WTC11 (cell line): Measurements from ENCODE around the gene EXOC3L2.

Source experiments
- ATF1 ChIP-seq: sonication (generic); formaldehyde crosslinking; IDR thresholded peaks from 2 replicates; pipeline ENCODE4 v1.8.1; 2023; ENCODE audit warnings: mild to moderate bottlenecking, moderate library complexity, missing genetic modification reagents
- E2F1 ChIP-seq: sonication (generic); formaldehyde crosslinking; IDR thresholded peaks from 2 replicates; pipeline ENCODE4 v1.8.0; 2022; ENCODE audit warnings: mild to moderate bottlenecking, missing genetic modification reagents
- FOXK1 ChIP-seq: sonication (generic); formaldehyde crosslinking; IDR thresholded peaks from 2 replicates; pipeline ENCODE4 v1.8.0; 2022; ENCODE audit warnings: mild to moderate bottlenecking, moderate library complexity, missing genetic modification reagents
- GRHL2 ChIP-seq: fragments of 250-450 bp; sonication (Bioruptor Pico); IDR thresholded peaks from 2 replicates; pipeline ENCODE4 v1.8.0; 2022; ENCODE audit warnings: mild to moderate bottlenecking, moderate library complexity; ENCODE audit not compliant: insufficient replicate concordance, severe bottlenecking
- NR3C1 ChIP-seq: sonication (generic); formaldehyde crosslinking; conservative IDR thresholded peaks from 2 replicates; pipeline ENCODE4 v1.8.1; 2023; ENCODE audit warnings: low read depth, mild to moderate bottlenecking, missing genetic modification reagents
- STAT6 ChIP-seq: sonication (generic); formaldehyde crosslinking; conservative IDR thresholded peaks from 2 replicates; pipeline ENCODE4 v1.8.1; 2023; ENCODE audit warnings: mild to moderate bottlenecking, low read depth, missing genetic modification reagents, moderate library complexity
- TCF7 ChIP-seq: sonication (generic); formaldehyde crosslinking; IDR thresholded peaks from 2 replicates; pipeline ENCODE4 v1.8.0; 2022; ENCODE audit warnings: mild to moderate bottlenecking, low read depth, missing genetic modification reagents, moderate library complexity
- ZNF138 ChIP-seq: sonication (generic); formaldehyde crosslinking; conservative IDR thresholded peaks from 2 replicates; pipeline ENCODE4 v1.8.1; 2022; ENCODE audit warnings: mild to moderate bottlenecking, moderate library complexity, missing genetic modification reagents
- ZNF263 ChIP-seq: sonication (generic); formaldehyde crosslinking; IDR thresholded peaks from 2 replicates; pipeline ENCODE4 v1.8.1; 2022; ENCODE audit warnings: low read depth, mild to moderate bottlenecking, moderate library complexity, missing genetic modification reagents
- TF ChIP-seq, protein P1 (sequence below): sonication (generic); formaldehyde crosslinking; IDR thresholded peaks from 2 replicates; pipeline ENCODE4 v1.8.1; 2022; ENCODE audit warnings: low read depth, mild to moderate bottlenecking, moderate library complexity, missing genetic modification reagents, borderline replicate concordance
- TF ChIP-seq, protein P2 (sequence below): fragments of 200-600 bp; IDR thresholded peaks from 2 replicates; pipeline ENCODE4 v1.8.0; 2022; ENCODE audit warnings: antibody characterized with exemption
- TF ChIP-seq, protein P3 (sequence below): sonication (generic); formaldehyde crosslinking; conservative IDR thresholded peaks from 2 replicates; pipeline ENCODE4 v1.8.1; 2022; ENCODE audit warnings: mild to moderate bottlenecking, missing genetic modification reagents
- TF ChIP-seq, protein P4 (sequence below): sonication (generic); formaldehyde crosslinking; IDR thresholded peaks from 2 replicates; pipeline ENCODE4 v1.8.0; 2022; ENCODE audit warnings: missing genetic modification reagents
- TF ChIP-seq, protein P5 (sequence below): sonication (generic); formaldehyde crosslinking; IDR thresholded peaks from 2 replicates; pipeline ENCODE4 v1.8.1; 2023; ENCODE audit warnings: mild to moderate bottlenecking, missing genetic modification reagents, moderate library complexity

- TF ChIP-seq ATF1 (CRISPR knock-in tag) (no peak), E2F1 (CRISPR knock-in tag) (no peak), FOXK1 (CRISPR knock-in tag) (no peak), ZNF138 (CRISPR knock-in tag) (no peak), STAT6 (CRISPR knock-in tag) (no peak), GRHL2 (no peak), ZNF263 (no peak), NR3C1 (CRISPR knock-in tag) (no peak), TCF7 (CRISPR knock-in tag) (no peak)
- TF ChIP-seq, protein P1, sequence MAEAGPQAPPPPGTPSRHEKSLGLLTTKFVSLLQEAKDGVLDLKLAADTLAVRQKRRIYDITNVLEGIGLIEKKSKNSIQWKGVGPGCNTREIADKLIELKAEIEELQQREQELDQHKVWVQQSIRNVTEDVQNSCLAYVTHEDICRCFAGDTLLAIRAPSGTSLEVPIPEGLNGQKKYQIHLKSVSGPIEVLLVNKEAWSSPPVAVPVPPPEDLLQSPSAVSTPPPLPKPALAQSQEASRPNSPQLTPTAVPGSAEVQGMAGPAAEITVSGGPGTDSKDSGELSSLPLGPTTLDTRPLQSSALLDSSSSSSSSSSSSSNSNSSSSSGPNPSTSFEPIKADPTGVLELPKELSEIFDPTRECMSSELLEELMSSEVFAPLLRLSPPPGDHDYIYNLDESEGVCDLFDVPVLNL (CRISPR knock-in tag): no peak
- TF ChIP-seq, protein P2, sequence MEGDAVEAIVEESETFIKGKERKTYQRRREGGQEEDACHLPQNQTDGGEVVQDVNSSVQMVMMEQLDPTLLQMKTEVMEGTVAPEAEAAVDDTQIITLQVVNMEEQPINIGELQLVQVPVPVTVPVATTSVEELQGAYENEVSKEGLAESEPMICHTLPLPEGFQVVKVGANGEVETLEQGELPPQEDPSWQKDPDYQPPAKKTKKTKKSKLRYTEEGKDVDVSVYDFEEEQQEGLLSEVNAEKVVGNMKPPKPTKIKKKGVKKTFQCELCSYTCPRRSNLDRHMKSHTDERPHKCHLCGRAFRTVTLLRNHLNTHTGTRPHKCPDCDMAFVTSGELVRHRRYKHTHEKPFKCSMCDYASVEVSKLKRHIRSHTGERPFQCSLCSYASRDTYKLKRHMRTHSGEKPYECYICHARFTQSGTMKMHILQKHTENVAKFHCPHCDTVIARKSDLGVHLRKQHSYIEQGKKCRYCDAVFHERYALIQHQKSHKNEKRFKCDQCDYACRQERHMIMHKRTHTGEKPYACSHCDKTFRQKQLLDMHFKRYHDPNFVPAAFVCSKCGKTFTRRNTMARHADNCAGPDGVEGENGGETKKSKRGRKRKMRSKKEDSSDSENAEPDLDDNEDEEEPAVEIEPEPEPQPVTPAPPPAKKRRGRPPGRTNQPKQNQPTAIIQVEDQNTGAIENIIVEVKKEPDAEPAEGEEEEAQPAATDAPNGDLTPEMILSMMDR: no peak
- TF ChIP-seq, protein P3, sequence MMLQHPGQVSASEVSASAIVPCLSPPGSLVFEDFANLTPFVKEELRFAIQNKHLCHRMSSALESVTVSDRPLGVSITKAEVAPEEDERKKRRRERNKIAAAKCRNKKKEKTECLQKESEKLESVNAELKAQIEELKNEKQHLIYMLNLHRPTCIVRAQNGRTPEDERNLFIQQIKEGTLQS: no peak
- TF ChIP-seq, protein P4, sequence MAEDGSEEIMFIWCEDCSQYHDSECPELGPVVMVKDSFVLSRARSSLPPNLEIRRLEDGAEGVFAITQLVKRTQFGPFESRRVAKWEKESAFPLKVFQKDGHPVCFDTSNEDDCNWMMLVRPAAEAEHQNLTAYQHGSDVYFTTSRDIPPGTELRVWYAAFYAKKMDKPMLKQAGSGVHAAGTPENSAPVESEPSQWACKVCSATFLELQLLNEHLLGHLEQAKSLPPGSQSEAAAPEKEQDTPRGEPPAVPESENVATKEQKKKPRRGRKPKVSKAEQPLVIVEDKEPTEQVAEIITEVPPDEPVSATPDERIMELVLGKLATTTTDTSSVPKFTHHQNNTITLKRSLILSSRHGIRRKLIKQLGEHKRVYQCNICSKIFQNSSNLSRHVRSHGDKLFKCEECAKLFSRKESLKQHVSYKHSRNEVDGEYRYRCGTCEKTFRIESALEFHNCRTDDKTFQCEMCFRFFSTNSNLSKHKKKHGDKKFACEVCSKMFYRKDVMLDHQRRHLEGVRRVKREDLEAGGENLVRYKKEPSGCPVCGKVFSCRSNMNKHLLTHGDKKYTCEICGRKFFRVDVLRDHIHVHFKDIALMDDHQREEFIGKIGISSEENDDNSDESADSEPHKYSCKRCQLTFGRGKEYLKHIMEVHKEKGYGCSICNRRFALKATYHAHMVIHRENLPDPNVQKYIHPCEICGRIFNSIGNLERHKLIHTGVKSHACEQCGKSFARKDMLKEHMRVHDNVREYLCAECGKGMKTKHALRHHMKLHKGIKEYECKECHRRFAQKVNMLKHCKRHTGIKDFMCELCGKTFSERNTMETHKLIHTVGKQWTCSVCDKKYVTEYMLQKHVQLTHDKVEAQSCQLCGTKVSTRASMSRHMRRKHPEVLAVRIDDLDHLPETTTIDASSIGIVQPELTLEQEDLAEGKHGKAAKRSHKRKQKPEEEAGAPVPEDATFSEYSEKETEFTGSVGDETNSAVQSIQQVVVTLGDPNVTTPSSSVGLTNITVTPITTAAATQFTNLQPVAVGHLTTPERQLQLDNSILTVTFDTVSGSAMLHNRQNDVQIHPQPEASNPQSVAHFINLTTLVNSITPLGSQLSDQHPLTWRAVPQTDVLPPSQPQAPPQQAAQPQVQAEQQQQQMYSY (CRISPR knock-in tag): no peak
- TF ChIP-seq, protein P5, sequence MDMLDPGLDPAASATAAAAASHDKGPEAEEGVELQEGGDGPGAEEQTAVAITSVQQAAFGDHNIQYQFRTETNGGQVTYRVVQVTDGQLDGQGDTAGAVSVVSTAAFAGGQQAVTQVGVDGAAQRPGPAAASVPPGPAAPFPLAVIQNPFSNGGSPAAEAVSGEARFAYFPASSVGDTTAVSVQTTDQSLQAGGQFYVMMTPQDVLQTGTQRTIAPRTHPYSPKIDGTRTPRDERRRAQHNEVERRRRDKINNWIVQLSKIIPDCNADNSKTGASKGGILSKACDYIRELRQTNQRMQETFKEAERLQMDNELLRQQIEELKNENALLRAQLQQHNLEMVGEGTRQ (CRISPR knock-in tag): no peak
These were observed 62.4 kb downstream of the EXOC3L2 start for GRCh38 chr19:45182758-45183157.
